ENCODE measurements around the gene GP1BB. TPM values are rescaled to one million over a fixed set of nuclear protein-coding genes. Genes with fewer than 3 reads are reported as not detected.

Gene GP1BB
- total RNA-seq, 1 experiment from 2014 or later = 4.3 TPM

DNA sequence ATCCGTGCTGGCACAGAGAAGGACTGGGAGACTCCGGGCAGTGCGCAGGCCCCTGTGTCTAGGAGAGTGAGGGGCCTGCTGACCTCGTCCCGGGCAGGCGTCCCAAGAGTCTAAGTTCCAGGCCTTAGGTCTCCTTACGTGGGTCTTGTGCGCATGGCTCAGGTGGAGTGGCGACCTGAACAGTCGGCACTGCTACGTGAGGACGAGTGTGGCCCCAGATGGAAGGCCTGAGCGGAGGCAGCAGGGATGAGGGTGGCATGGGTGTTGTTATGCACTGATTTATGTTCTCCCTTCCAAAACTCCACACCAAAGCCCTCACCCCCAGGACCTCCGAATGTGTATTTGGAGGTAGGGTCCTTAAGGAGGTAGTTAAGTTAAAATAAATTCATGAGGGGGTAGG lies 29.8 kb upstream of the GP1BB start:
- ChIA-PET CTCF (no interaction called here), POLR2A (no interaction called here)
- H3K4me3 Mint-ChIP-seq = no peak overlapping the region
- no peak for DNase-seq (ENCODE audit: low spot score)
- H3K9me3 Mint-ChIP-seq = no peaks in the 10 kb centered on the region
- H3K27ac Mint-ChIP-seq = no peak overlapping the region
- peaks cover 4% of the 10 kb centered on the region; the same call in 1 of the 2 replicates for H3K27me3 Mint-ChIP-seq (ENCODE audit: low read depth)
- no peaks in the 10 kb centered on the region for H3K36me3 Mint-ChIP-seq
- peaks cover 22% of the 10 kb centered on the region for H3K4me1 Mint-ChIP-seq
- no peak for ATAC-seq
- no peak for TF ChIP-seq MYBL2 (CRISPR knock-in tag; IDR thresholded peaks at IDR 0.05)
- TF ChIP-seq, protein P1, sequence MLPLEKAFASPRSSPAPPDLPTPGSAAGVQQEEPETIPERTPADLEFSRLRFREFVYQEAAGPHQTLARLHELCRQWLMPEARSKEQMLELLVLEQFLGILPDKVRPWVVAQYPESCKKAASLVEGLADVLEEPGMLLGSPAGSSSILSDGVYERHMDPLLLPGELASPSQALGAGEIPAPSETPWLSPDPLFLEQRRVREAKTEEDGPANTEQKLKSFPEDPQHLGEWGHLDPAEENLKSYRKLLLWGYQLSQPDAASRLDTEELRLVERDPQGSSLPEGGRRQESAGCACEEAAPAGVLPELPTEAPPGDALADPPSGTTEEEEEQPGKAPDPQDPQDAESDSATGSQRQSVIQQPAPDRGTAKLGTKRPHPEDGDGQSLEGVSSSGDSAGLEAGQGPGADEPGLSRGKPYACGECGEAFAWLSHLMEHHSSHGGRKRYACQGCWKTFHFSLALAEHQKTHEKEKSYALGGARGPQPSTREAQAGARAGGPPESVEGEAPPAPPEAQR (CRISPR knock-in tag; IDR thresholded peaks at IDR 0.05) = no peak
- TF ChIP-seq E2F5 (CRISPR knock-in tag; IDR thresholded peaks at IDR 0.05) = no peak
- TF ChIP-seq, protein P2, sequence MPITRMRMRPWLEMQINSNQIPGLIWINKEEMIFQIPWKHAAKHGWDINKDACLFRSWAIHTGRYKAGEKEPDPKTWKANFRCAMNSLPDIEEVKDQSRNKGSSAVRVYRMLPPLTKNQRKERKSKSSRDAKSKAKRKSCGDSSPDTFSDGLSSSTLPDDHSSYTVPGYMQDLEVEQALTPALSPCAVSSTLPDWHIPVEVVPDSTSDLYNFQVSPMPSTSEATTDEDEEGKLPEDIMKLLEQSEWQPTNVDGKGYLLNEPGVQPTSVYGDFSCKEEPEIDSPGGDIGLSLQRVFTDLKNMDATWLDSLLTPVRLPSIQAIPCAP (CRISPR knock-in tag; IDR thresholded peaks at IDR 0.05) = no peak
- TF ChIP-seq ELF4 (CRISPR knock-in tag; IDR thresholded peaks at IDR 0.05; ENCODE audit: low read depth) = no peak
- TF ChIP-seq MLX (CRISPR knock-in tag; IDR thresholded peaks at IDR 0.05) = no peak
- TF ChIP-seq FOXK1 (CRISPR knock-in tag; IDR thresholded peaks at IDR 0.05) = no peak
- no peak for TF ChIP-seq MXD4 (CRISPR knock-in tag; IDR thresholded peaks at IDR 0.05; ENCODE audit: borderline replicate concordance)
- TF ChIP-seq SMAD4 (CRISPR knock-in tag; IDR thresholded peaks at IDR 0.05) = no peak

DNA sequence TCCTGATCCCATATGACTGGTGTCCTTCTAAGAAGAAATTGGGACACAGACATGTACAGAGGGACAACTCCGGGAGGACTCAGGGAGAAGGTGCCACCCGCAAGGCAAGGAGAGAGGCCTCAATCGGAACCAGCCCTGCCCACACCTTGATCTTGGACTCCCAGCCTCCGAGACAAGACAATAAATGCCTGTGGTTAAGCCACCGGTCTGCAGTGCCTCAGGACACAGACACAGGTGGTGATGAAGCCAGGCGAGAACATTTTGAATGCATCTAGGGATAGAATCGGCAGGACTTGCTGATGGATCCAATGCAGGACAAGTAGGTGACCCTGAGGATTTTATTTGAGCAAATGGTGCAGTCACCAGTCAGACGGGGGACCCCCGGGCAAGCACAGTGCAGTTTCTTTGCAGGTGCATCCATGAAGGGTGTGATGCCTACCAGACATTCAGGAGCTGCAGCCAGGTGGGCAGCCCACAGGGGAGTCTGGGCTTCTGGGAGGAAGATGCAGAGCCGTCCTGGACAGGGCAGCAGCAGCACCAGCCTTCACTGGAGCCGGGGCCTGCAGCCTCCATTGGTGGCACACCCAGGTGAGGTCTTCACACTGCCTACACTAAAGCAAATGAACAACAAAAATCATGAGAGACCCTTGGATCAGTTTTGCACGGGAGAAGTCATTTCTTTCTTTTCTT lies 29.2 kb upstream of the GP1BB start:
- DNase-seq (ENCODE audit: low spot score) = no peak
- ATAC-seq = no peak
- H3K9me3 Mint-ChIP-seq = no peaks in the 10 kb centered on the region
- no peak overlapping the region for H3K27ac Mint-ChIP-seq
- peaks cover 22% of the 10 kb centered on the region for H3K4me1 Mint-ChIP-seq
- no peaks in the 10 kb centered on the region for H3K36me3 Mint-ChIP-seq
- ChIA-PET CTCF (interaction anchor here (0.6 to 4.2 kb wide), 4 partner anchors 10 to 242 kb away, joined by 3 to 51 read pairs (median 20); no protein-coding TSS in a partner anchor), POLR2A (no interaction called here)
- H3K27me3 Mint-ChIP-seq (ENCODE audit: low read depth) = peaks cover 4% of the 10 kb centered on the region; the same call in 1 of the 2 replicates
- TF ChIP-seq ELF4 (CRISPR knock-in tag; IDR thresholded peaks at IDR 0.05; ENCODE audit: low read depth) = no peak
- no peak for TF ChIP-seq FOXP1 (CRISPR knock-in tag; IDR thresholded peaks at IDR 0.05; ENCODE audit: borderline replicate concordance)
- TF ChIP-seq TEAD1 (CRISPR knock-in tag; IDR thresholded peaks at IDR 0.05) = no peak
- no peak for TF ChIP-seq NFATC4 (CRISPR knock-in tag; IDR thresholded peaks at IDR 0.05)
- H3K4me3 Mint-ChIP-seq = no peak overlapping the region

GRCh38 chr22:19694696-19695095 lies 28.6 kb upstream of the GP1BB start:
- peaks cover 4% of the 10 kb centered on the region; the same call in 1 of the 2 replicates for H3K27me3 Mint-ChIP-seq (ENCODE audit: low read depth)
- H3K4me1 Mint-ChIP-seq = peaks cover 22% of the 10 kb centered on the region
- ChIA-PET CTCF (interaction anchor here (0.6 to 4.2 kb wide), 4 partner anchors 10 to 241 kb away, joined by 3 to 51 read pairs (median 20); no protein-coding TSS in a partner anchor), POLR2A (no interaction called here)
- DNase-seq (ENCODE audit: low spot score) = no peak
- H3K36me3 Mint-ChIP-seq = no peaks in the 10 kb centered on the region
- no peak for ATAC-seq
- H3K4me3 Mint-ChIP-seq = no peak overlapping the region
- H3K27ac Mint-ChIP-seq = no peak overlapping the region
- no peaks in the 10 kb centered on the region for H3K9me3 Mint-ChIP-seq
- TF ChIP-seq CREM (CRISPR knock-in tag; IDR thresholded peaks at IDR 0.05) (no peak), ARID4B (CRISPR knock-in tag; IDR thresholded peaks at IDR 0.05; ENCODE audit: borderline replicate concordance) (no peak), HMGA2 (CRISPR knock-in tag; IDR thresholded peaks at IDR 0.05) (no peak), ZMAT4 (CRISPR knock-in tag; IDR thresholded peaks at IDR 0.05) (no peak), SP1 (CRISPR knock-in tag; conservative IDR thresholded peaks at IDR 0.05) (no peak)
- TF ChIP-seq, protein P3, sequence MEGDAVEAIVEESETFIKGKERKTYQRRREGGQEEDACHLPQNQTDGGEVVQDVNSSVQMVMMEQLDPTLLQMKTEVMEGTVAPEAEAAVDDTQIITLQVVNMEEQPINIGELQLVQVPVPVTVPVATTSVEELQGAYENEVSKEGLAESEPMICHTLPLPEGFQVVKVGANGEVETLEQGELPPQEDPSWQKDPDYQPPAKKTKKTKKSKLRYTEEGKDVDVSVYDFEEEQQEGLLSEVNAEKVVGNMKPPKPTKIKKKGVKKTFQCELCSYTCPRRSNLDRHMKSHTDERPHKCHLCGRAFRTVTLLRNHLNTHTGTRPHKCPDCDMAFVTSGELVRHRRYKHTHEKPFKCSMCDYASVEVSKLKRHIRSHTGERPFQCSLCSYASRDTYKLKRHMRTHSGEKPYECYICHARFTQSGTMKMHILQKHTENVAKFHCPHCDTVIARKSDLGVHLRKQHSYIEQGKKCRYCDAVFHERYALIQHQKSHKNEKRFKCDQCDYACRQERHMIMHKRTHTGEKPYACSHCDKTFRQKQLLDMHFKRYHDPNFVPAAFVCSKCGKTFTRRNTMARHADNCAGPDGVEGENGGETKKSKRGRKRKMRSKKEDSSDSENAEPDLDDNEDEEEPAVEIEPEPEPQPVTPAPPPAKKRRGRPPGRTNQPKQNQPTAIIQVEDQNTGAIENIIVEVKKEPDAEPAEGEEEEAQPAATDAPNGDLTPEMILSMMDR (IDR thresholded peaks at IDR 0.05) = no peak
- TF ChIP-seq, protein P4, sequence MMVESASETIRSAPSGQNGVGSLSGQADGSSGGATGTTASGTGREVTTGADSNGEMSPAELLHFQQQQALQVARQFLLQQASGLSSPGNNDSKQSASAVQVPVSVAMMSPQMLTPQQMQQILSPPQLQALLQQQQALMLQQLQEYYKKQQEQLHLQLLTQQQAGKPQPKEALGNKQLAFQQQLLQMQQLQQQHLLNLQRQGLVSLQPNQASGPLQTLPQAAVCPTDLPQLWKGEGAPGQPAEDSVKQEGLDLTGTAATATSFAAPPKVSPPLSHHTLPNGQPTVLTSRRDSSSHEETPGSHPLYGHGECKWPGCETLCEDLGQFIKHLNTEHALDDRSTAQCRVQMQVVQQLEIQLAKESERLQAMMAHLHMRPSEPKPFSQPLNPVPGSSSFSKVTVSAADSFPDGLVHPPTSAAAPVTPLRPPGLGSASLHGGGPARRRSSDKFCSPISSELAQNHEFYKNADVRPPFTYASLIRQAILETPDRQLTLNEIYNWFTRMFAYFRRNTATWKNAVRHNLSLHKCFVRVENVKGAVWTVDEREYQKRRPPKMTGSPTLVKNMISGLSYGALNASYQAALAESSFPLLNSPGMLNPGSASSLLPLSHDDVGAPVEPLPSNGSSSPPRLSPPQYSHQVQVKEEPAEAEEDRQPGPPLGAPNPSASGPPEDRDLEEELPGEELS (CRISPR knock-in tag; IDR thresholded peaks at IDR 0.05) = no peak

Data from WTC11 (cell line).